ENCODE data around the gene TCF19.

DNA sequence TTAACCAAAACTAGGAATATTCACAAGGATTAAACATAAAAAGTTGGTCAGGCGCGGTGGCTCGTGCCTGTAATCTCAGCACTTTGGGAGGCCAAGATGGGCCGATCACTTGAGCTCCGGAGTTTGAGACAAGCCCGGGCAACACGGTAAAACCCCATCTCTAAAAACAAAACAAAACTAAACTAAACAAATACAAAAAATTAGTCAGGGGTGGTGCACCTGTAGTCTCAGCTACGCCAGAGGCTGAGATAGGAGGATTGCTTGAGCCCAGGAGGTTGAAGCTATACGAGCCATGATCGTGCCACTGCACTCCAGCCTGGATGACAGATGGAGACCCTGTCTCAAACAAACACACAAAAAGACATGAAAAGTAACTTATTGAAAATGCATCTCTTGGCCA lies 22.7 kb upstream of the TCF19 start:
- TF ChIP-seq, protein P1, sequence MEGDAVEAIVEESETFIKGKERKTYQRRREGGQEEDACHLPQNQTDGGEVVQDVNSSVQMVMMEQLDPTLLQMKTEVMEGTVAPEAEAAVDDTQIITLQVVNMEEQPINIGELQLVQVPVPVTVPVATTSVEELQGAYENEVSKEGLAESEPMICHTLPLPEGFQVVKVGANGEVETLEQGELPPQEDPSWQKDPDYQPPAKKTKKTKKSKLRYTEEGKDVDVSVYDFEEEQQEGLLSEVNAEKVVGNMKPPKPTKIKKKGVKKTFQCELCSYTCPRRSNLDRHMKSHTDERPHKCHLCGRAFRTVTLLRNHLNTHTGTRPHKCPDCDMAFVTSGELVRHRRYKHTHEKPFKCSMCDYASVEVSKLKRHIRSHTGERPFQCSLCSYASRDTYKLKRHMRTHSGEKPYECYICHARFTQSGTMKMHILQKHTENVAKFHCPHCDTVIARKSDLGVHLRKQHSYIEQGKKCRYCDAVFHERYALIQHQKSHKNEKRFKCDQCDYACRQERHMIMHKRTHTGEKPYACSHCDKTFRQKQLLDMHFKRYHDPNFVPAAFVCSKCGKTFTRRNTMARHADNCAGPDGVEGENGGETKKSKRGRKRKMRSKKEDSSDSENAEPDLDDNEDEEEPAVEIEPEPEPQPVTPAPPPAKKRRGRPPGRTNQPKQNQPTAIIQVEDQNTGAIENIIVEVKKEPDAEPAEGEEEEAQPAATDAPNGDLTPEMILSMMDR (IDR thresholded peaks at IDR 0.05) = no peak
- no peak for TF ChIP-seq ZFX (IDR thresholded peaks at IDR 0.05; ENCODE audit: borderline replicate concordance)
